HCT116 (cell line): ENCODE measurements around the gene ARHGAP10.

Source experiments
- CEBPB ChIP-seq: IDR thresholded peaks from 2 replicates; pipeline ENCODE4 v1.6.1; 2012; ENCODE audit warnings: low read depth
- CTCF ChIP-seq, 3 experiments: fragments of 200-600 bp in 1 of 3; sonication (generic) in 1 of 3; IDR thresholded peaks in 2 of 3; conservative IDR thresholded peaks in 1 of 3; 2 replicates each; pipeline ENCODE4 v1.5.1; 2012 to 2017; ENCODE audit warnings: low read depth in 2 of 3, low read length in 2 of 3, antibody characterized with exemption in 1 of 3, borderline replicate concordance in 1 of 3, control low read depth in 1 of 3, mild to moderate bottlenecking in 1 of 3, mixed read lengths in 1 of 3, mixed run types in 1 of 3, moderate library complexity in 1 of 3; ENCODE audit not compliant: insufficient read depth in 1 of 3
- EZH2 ChIP-seq: fragments of 200-600 bp; sonication (generic); IDR thresholded peaks from 2 replicates; pipeline ENCODE4 v1.6.1; 2017; ENCODE audit warnings: antibody characterized with exemption, mixed run types
- JUND ChIP-seq: IDR thresholded peaks from 2 replicates; pipeline ENCODE4 v1.6.1; 2012
- MAX ChIP-seq: IDR thresholded peaks from 2 replicates; pipeline ENCODE4 v1.6.1; 2012
- POLR2A ChIP-seq: IDR thresholded peaks from 2 replicates; pipeline ENCODE4 v1.7.0; 2011; ENCODE audit warnings: borderline replicate concordance; ENCODE audit not compliant: insufficient read depth, insufficient read length; ENCODE audit errors: extremely low read depth
- POLR2AphosphoS5 ChIP-seq: IDR thresholded peaks from 2 replicates; pipeline ENCODE4 v1.6.1; 2011; ENCODE audit warnings: mild to moderate bottlenecking, low read depth, low read length, moderate library complexity
- REST ChIP-seq: IDR thresholded peaks from 2 replicates; pipeline ENCODE4 v1.6.1; 2012; ENCODE audit warnings: low read depth
- SP1 ChIP-seq: IDR thresholded peaks from 2 replicates; pipeline ENCODE4 v1.6.1; 2012; ENCODE audit warnings: low read depth
- YY1 ChIP-seq: IDR thresholded peaks from 2 replicates; pipeline ENCODE4 v1.6.1; 2011; ENCODE audit warnings: low read length, low read depth, moderate library complexity, mild to moderate bottlenecking; ENCODE audit not compliant: insufficient replicate concordance; ENCODE audit errors: extremely low read depth
- ZBTB33 ChIP-seq: IDR thresholded peaks from 2 replicates; pipeline ENCODE4 v1.6.1; 2011; ENCODE audit warnings: mild to moderate bottlenecking, low read length, moderate library complexity; ENCODE audit not compliant: insufficient replicate concordance; ENCODE audit errors: extremely low read depth

GRCh38 chr4:147965873-147966272 is 234.0 kb downstream of the ARHGAP10 start:
- no peak for TF ChIP-seq CTCF (IDR thresholded peaks at IDR 0.05 in 2 of 3, conservative IDR thresholded peaks at IDR 0.05 in 1 of 3; ENCODE audit: borderline replicate concordance in 1 of 3, insufficient read depth in 1 of 3, low read depth in 2 of 3, low read length in 2 of 3)
- TF ChIP-seq ZBTB33 = no peak
- TF ChIP-seq EZH2 = no peak
- TF ChIP-seq JUND = no peak
- no peak for TF ChIP-seq POLR2A
- TF ChIP-seq YY1 = no peak
- TF ChIP-seq POLR2AphosphoS5 = no peak
- no peak for TF ChIP-seq MAX
- TF ChIP-seq REST = no peak
- no peak for TF ChIP-seq SP1
- TF ChIP-seq CEBPB = no peak
